Measurements from ENCODE around the gene DBH.
"Not testable (repeated sequence)": the region's sequence is repeated elsewhere in the genome, so short reads cannot be mapped to it uniquely, and the experiment has no call there.

DBH gene

GRCh38 chr9:133661846-133662540, 25.8 kb downstream of the DBH start:
- DNase-seq (ENCODE audit: insufficient read length, low spot score) (no peak), FAIRE-seq (no peak)

- DNase-seq (ENCODE audit: insufficient read length, low spot score) (no peak), FAIRE-seq (no peak)
These were observed 28.2 kb downstream of the DBH start for GRCh38 chr9:133664173-133665050.

- no peak for FAIRE-seq
These were observed 28.9 kb downstream of the DBH start for GRCh38 chr9:133665096-133665495.

GRCh38 chr9:133665535-133665934, 29.4 kb downstream of the DBH start:
- FAIRE-seq: no peak
- no peak for DNase-seq (ENCODE audit: insufficient read length, low spot score)

More at GRCh38 chr9:133665096-133665495, 28.9 kb downstream of the DBH start:
- no peak for DNase-seq (ENCODE audit: insufficient read length, low spot score)

GRCh38 chr9:133666387-133666786, 30.2 kb downstream of the DBH start:
- DNase-seq (ENCODE audit: insufficient read length, low spot score) (no peak), FAIRE-seq (no peak)

- FAIRE-seq (no peak), DNase-seq (ENCODE audit: insufficient read length, low spot score) (no peak)
These were observed 30.7 kb downstream of the DBH start for GRCh38 chr9:133666845-133667244.

GRCh38 chr9:133667759-133668450, 31.7 kb downstream of the DBH start:
- no peak for FAIRE-seq
- DNase-seq (ENCODE audit: insufficient read length, low spot score): no peak

- DNase-seq (ENCODE audit: insufficient read length, low spot score) (no peak), FAIRE-seq (no peak)
These were observed 33.1 kb downstream of the DBH start for GRCh38 chr9:133669182-133669801.

GRCh38 chr9:133670466-133670865, 34.3 kb downstream of the DBH start:
- FAIRE-seq (no peak), DNase-seq (ENCODE audit: insufficient read length, low spot score) (no peak)

- no peak for FAIRE-seq
These were observed 35.2 kb downstream of the DBH start for GRCh38 chr9:133671371-133671770.

GRCh38 chr9:133672503-133673257, 36.5 kb downstream of the DBH start:
- FAIRE-seq (no peak), DNase-seq (ENCODE audit: insufficient read length, low spot score) (no peak)

More at GRCh38 chr9:133671371-133671770, 35.2 kb downstream of the DBH start:
- no peak for DNase-seq (ENCODE audit: insufficient read length, low spot score)

GRCh38 chr9:133673258-133673655, 37.1 kb downstream of the DBH start:
- FAIRE-seq (no peak), DNase-seq (ENCODE audit: insufficient read length, low spot score) (no peak)

- FAIRE-seq (no peak), DNase-seq (ENCODE audit: insufficient read length, low spot score) (no peak)
These were observed 37.9 kb downstream of the DBH start for GRCh38 chr9:133674091-133674490.

- DNase-seq (ENCODE audit: insufficient read length, low spot score); FAIRE-seq: not testable (repeated sequence)
These were observed 39.6 kb downstream of the DBH start for GRCh38 chr9:133675796-133676195.

- no peak for DNase-seq (ENCODE audit: insufficient read length, low spot score)
- no peak for FAIRE-seq
These were observed 40.3 kb downstream of the DBH start for GRCh38 chr9:133676450-133676849.

- FAIRE-seq (no peak), DNase-seq (ENCODE audit: insufficient read length, low spot score) (no peak)
These were observed 41.2 kb downstream of the DBH start for GRCh38 chr9:133677126-133678010.

- FAIRE-seq (no peak), DNase-seq (ENCODE audit: insufficient read length, low spot score) (no peak)
These were observed 42.9 kb downstream of the DBH start for GRCh38 chr9:133679056-133679455.

- no peak for FAIRE-seq
- DNase-seq (ENCODE audit: insufficient read length, low spot score): no peak
These were observed 43.4 kb downstream of the DBH start for GRCh38 chr9:133679466-133680061.
